Measurements from ENCODE around the gene QRFPR. TPM values are rescaled to one million over a fixed set of nuclear protein-coding genes. Genes with fewer than 3 reads are reported as not detected.

The QRFPR gene
- total and polyA plus RNA-seq, 4 donors = not detected

GRCh38 chr4:121344098-121344497 is 36.7 kb downstream of the QRFPR start:
- TF ChIP-seq SP1 (IDR thresholded peaks at IDR 0.05) = no peak
- TF ChIP-seq ZBTB33 (IDR thresholded peaks at IDR 0.05) = no peak
- Histone ChIP-seq H3K27me3 (ENCODE audit: control insufficient read depth in 4 of 4, insufficient read depth in 4 of 4, low read length in 3 of 4) (no peaks in the 10 kb centered on the region), H3K9me3 (ENCODE audit: control insufficient read depth in 4 of 4, low read length in 3 of 4) (no peaks in the 10 kb centered on the region), H3K9ac (ENCODE audit: low read depth in 1 of 2, low read length in 2 of 2) (no peak overlapping the region), H3K36me3 (ENCODE audit: control insufficient read depth in 4 of 4, insufficient read depth in 3 of 4, low read depth in 1 of 4, low read length in 3 of 4) (no peaks in the 10 kb centered on the region), H3K4me1 (ENCODE audit: control insufficient read depth in 4 of 4, insufficient read depth in 4 of 4, low read length in 3 of 4) (no peaks in the 10 kb centered on the region), H3K27ac (ENCODE audit: low read depth in 1 of 2, low read length in 2 of 2) (no peak overlapping the region), H3K4me3 (ENCODE audit: low read depth in 1 of 3, low read length in 3 of 3) (no peak overlapping the region)
- WGBS = 11% methylated on average over 1 of the region's 1 CpG
- no peak for DNase-seq (ENCODE audit: low spot score)

- no peaks in the 10 kb centered on the region for H3K9me3 ChIP-seq (ENCODE audit: control insufficient read depth in 4 of 4, low read length in 3 of 4)
- WGBS = 84% methylated on average over 2 of the region's 2 CpGs
- no peaks in the 10 kb centered on the region for H3K4me1 ChIP-seq (ENCODE audit: control insufficient read depth in 4 of 4, insufficient read depth in 4 of 4, low read length in 3 of 4)
- H3K9ac ChIP-seq (ENCODE audit: low read depth in 1 of 2, low read length in 2 of 2) = no peak overlapping the region
- H3K36me3 ChIP-seq (ENCODE audit: control insufficient read depth in 4 of 4, insufficient read depth in 3 of 4, low read depth in 1 of 4, low read length in 3 of 4) = no peaks in the 10 kb centered on the region
- DNase-seq (ENCODE audit: low spot score) = no peak
- TF ChIP-seq FOXA1 (IDR thresholded peaks at IDR 0.05) = no peak
- no peak for TF ChIP-seq HNF4G (IDR thresholded peaks at IDR 0.05)
- TF ChIP-seq ATF3 (IDR thresholded peaks at IDR 0.05) = no peak
- H3K27ac ChIP-seq (ENCODE audit: low read depth in 1 of 2, low read length in 2 of 2) = no peak overlapping the region
- no peak overlapping the region for H3K4me3 ChIP-seq (ENCODE audit: low read depth in 1 of 3, low read length in 3 of 3)
- H3K27me3 ChIP-seq (ENCODE audit: control insufficient read depth in 4 of 4, insufficient read depth in 4 of 4, low read length in 3 of 4) = no peaks in the 10 kb centered on the region
Observed at GRCh38 chr4:121340247-121340646, 40.6 kb downstream of the QRFPR start.

- H3K4me1 ChIP-seq (ENCODE audit: control insufficient read depth in 4 of 4, insufficient read depth in 4 of 4, low read length in 3 of 4) = no peaks in the 10 kb centered on the region
- H3K36me3 ChIP-seq (ENCODE audit: control insufficient read depth in 4 of 4, insufficient read depth in 3 of 4, low read depth in 1 of 4, low read length in 3 of 4) = no peaks in the 10 kb centered on the region
- no peaks in the 10 kb centered on the region for H3K27me3 ChIP-seq (ENCODE audit: control insufficient read depth in 4 of 4, insufficient read depth in 4 of 4, low read length in 3 of 4)
- H3K27ac ChIP-seq (ENCODE audit: low read depth in 1 of 2, low read length in 2 of 2) = no peak overlapping the region
- no peaks in the 10 kb centered on the region for H3K9me3 ChIP-seq (ENCODE audit: control insufficient read depth in 4 of 4, low read length in 3 of 4)
- no peak for TF ChIP-seq FOXA2 (IDR thresholded peaks at IDR 0.05)
- no peak for TF ChIP-seq EGR1 (IDR thresholded peaks at IDR 0.05; ENCODE audit: low read depth in 2 of 2)
- TF ChIP-seq NR2F2 (IDR thresholded peaks at IDR 0.05) = no peak
- no peak for TF ChIP-seq SP1 (IDR thresholded peaks at IDR 0.05)
- TF ChIP-seq, protein P1, sequence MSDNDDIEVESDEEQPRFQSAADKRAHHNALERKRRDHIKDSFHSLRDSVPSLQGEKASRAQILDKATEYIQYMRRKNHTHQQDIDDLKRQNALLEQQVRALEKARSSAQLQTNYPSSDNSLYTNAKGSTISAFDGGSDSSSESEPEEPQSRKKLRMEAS (IDR thresholded peaks at IDR 0.05) = no peak
- TF ChIP-seq GABPA (IDR thresholded peaks at IDR 0.05 in 1 of 2, conservative IDR thresholded peaks at IDR 0.05 in 1 of 2) = no peak
- TF ChIP-seq, protein P2, sequence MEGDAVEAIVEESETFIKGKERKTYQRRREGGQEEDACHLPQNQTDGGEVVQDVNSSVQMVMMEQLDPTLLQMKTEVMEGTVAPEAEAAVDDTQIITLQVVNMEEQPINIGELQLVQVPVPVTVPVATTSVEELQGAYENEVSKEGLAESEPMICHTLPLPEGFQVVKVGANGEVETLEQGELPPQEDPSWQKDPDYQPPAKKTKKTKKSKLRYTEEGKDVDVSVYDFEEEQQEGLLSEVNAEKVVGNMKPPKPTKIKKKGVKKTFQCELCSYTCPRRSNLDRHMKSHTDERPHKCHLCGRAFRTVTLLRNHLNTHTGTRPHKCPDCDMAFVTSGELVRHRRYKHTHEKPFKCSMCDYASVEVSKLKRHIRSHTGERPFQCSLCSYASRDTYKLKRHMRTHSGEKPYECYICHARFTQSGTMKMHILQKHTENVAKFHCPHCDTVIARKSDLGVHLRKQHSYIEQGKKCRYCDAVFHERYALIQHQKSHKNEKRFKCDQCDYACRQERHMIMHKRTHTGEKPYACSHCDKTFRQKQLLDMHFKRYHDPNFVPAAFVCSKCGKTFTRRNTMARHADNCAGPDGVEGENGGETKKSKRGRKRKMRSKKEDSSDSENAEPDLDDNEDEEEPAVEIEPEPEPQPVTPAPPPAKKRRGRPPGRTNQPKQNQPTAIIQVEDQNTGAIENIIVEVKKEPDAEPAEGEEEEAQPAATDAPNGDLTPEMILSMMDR (IDR thresholded peaks at IDR 0.05; ENCODE audit: low read depth, low read length, missing input control) = no peak
- no peak for TF ChIP-seq HNF4A (conservative IDR thresholded peaks at IDR 0.05)
- no peak for TF ChIP-seq YY1 (IDR thresholded peaks at IDR 0.05)
- TF ChIP-seq TAF1 (conservative IDR thresholded peaks at IDR 0.05) = no peak
- no peak overlapping the region for H3K4me3 ChIP-seq (ENCODE audit: low read depth in 1 of 3, low read length in 3 of 3)
- WGBS = 58% methylated on average over 2 of the region's 2 CpGs
- H3K9ac ChIP-seq (ENCODE audit: low read depth in 1 of 2, low read length in 2 of 2) = no peak overlapping the region
- DNase-seq (ENCODE audit: low spot score) = no peak
Observed at GRCh38 chr4:121339824-121340223, 41.0 kb downstream of the QRFPR start.
